Ishikawa (cell line): ENCODE measurements around the gene SNRPB.

Experiments
- CEBPB ChIP-seq: IDR thresholded peaks from 2 replicates; pipeline ENCODE4 v1.6.1; 2012
- CREB1 ChIP-seq: IDR thresholded peaks from 2 replicates; pipeline ENCODE4 v1.6.1; 2012; ENCODE audit warnings: low read depth
- EGR1 ChIP-seq: IDR thresholded peaks from 2 replicates; pipeline ENCODE4 v1.6.1; 2012
- EP300 ChIP-seq: IDR thresholded peaks from 2 replicates; pipeline ENCODE4 v1.6.1; 2012; ENCODE audit warnings: borderline replicate concordance
- FOXM1 ChIP-seq: IDR thresholded peaks from 2 replicates; pipeline ENCODE4 v1.6.1; 2012; ENCODE audit warnings: low read depth, borderline replicate concordance
- MAX ChIP-seq: IDR thresholded peaks from 2 replicates; pipeline ENCODE4 v1.6.1; 2012
- NFIC ChIP-seq: IDR thresholded peaks from 2 replicates; pipeline ENCODE4 v1.6.1; 2012
- RAD21 ChIP-seq: IDR thresholded peaks from 2 replicates; pipeline ENCODE4 v1.6.1; 2012; ENCODE audit warnings: low read depth
- REST ChIP-seq: IDR thresholded peaks from 2 replicates; pipeline ENCODE4 v1.6.1; 2012; ENCODE audit warnings: low read depth, mild to moderate bottlenecking
- TAF1 ChIP-seq: IDR thresholded peaks from 2 replicates; pipeline ENCODE4 v1.6.1; 2012; ENCODE audit warnings: low read depth, mild to moderate bottlenecking
- TCF12 ChIP-seq: IDR thresholded peaks from 2 replicates; pipeline ENCODE4 v1.6.1; 2012; ENCODE audit warnings: low read depth
- TEAD4 ChIP-seq: IDR thresholded peaks from 2 replicates; pipeline ENCODE4 v1.6.1; 2012
- USF1 ChIP-seq: IDR thresholded peaks from 2 replicates; pipeline ENCODE4 v1.6.1; 2012
- YY1 ChIP-seq: IDR thresholded peaks from 2 replicates; pipeline ENCODE4 v1.6.1; 2012; ENCODE audit warnings: low read depth
- ZBTB7A ChIP-seq: IDR thresholded peaks from 2 replicates; pipeline ENCODE4 v1.6.1; 2012; ENCODE audit warnings: low read depth

Gene SNRPB

DNA sequence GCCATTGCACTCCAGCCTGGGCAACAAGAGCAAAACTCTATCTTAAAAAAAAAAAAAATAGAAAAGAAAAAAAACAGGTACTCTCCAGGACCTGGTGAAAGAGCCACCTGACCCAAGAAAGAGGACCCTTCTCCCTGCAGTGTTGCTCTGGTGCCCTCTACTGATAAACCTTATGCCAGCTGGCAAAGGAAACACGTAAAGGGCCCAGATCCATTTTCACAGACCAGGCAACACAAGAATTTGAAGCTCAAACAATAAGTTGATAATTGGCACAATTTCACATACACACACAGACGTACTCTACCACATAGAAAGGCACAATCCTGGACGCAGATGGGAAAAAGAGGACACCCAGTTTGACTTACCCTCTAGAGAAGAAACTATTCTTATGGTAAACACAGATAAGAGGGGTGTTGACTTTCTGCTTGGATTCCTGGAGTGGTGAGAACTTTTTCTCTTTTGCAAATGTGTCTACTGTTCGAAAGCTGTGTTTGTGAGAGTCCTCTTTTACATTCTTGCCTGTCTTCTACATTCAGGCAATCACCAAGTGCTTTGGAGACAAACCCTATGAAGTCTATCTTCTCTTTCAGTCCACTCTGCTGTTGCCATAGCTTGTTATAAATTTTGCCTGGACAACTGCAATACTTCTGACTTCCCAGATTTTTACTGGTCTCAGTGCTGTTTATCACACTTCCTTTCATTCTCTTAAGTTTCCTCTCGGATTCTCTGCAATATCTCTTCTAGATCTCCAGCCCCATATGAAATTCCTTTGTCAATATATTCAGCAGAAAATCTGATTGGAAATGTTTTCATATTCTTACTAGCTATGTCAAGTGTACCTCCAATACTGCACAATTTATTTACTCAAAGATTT is 6.4 kb upstream of the SNRPB start:
- TF ChIP-seq RAD21 (no peak), TAF1 (no peak), YY1 (no peak), EP300 (no peak), TCF12 (no peak), EGR1 (no peak), CEBPB (no peak)

- TF ChIP-seq MAX (no peak), ZBTB7A (no peak), REST (no peak), TCF12 (no peak), TAF1 (no peak), EP300 (no peak), RAD21 (no peak), TEAD4 (no peak), USF1 (no peak), EGR1 (no peak), YY1 (no peak), FOXM1 (no peak)
Observed at GRCh38 chr20:2475850-2476741, 5.5 kb upstream of the SNRPB start.

DNA sequence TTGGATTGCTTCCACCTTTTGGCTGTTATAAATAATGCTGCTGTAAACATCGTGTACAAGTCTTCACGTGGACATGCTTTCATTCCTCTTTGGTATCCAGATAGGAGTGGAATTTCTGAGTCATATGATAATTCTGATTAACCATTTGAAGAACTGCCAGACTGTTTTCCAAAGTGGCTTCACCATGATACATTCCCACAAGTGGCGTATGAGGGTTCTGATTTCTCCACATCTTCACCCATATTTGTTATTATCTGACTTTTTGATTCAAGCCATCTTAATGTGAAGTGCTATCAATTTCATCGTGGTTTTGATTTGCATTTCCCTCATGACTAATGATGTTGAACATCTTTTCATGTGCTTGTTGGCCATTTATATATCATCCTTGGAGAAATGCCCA is 2.9 kb upstream of the SNRPB start:
- TF ChIP-seq NFIC (no peak), CEBPB (no peak), EP300 (no peak), YY1 (no peak), CREB1 (no peak), TCF12 (no peak), FOXM1 (no peak), TAF1 (no peak), TEAD4 (no peak), USF1 (no peak), EGR1 (no peak), RAD21 (no peak), REST (no peak), MAX (no peak), ZBTB7A (no peak)

GRCh38 chr20:2469991-2470422 is 582 bp downstream of the SNRPB start:
- TF ChIP-seq NFIC = no peak
- TF ChIP-seq USF1 = no peak
- TF ChIP-seq YY1 = 0 out of 2 replicates have a peak, but pooled peaks have one; percentile 15
- TF ChIP-seq MAX = no peak
- no peak for TF ChIP-seq CREB1
